Measurements from ENCODE around the gene MTHFD1L. TPM values are rescaled to one million over a fixed set of nuclear protein-coding genes. Genes with fewer than 3 reads are reported as not detected.

Gene MTHFD1L
- total and polyA plus RNA-seq, 4 experiments from 2014 or later: 3.7 to 11.1 (median 8.9) TPM

GRCh38 chr6:150936021-150936555, 70.6 kb downstream of the MTHFD1L start:
- Histone ChIP-seq H3K36me3 (ENCODE audit: insufficient read depth, low read length) (no peaks in the 10 kb centered on the region), H3K4me3 (ENCODE audit: low read length in 2 of 2) (no peak overlapping the region), H3K27me3 (ENCODE audit: insufficient read depth, low read length) (no peaks in the 10 kb centered on the region), H3K27ac (ENCODE audit: low read depth, low read length) (no peak overlapping the region), H3K4me1 (ENCODE audit: insufficient read depth, low read length) (no peaks in the 10 kb centered on the region), H3K9me3 (ENCODE audit: control insufficient read depth in 1 of 2, low read length in 2 of 2) (no peaks in the 10 kb centered on the region)
- ChIA-PET CTCF (ENCODE audit: partially characterized antibody) (no interaction called here), POLR2A (ENCODE audit: partially characterized antibody) (no interaction called here)
- Mint-ChIP-seq H3K36me3 (peaks cover 17 to 44% of the 10 kb centered on the region in 2 donors), H3K4me3 (no peak overlapping the region), H3K27me3 (no peaks in the 10 kb centered on the region), H3K27ac (no peak overlapping the region), H3K4me1 (no peaks in the 10 kb centered on the region), H3K9me3 (no peaks in the 10 kb centered on the region)
- no peak for DNase-seq
- intact Hi-C loops (cut with micrococcal nuclease): no loop called here

GRCh38 chr6:150937132-150937906, 71.8 kb downstream of the MTHFD1L start:
- no peak overlapping the region for H3K27ac Mint-ChIP-seq
- POLR2A ChIA-PET (ENCODE audit: partially characterized antibody): no interaction called here
- H3K36me3 Mint-ChIP-seq: peaks cover 17 to 44% of the 10 kb centered on the region in 2 donors

GRCh38 chr6:150939399-150939798, 73.9 kb downstream of the MTHFD1L start:
- Mint-ChIP-seq H3K27me3 (no peaks in the 10 kb centered on the region), H3K4me3 (no peak overlapping the region), H3K36me3 (peaks cover 15 to 37% of the 10 kb centered on the region in 2 donors), H3K9me3 (no peaks in the 10 kb centered on the region), H3K4me1 (no peaks in the 10 kb centered on the region), H3K27ac (no peak overlapping the region)
- no peaks in the 10 kb centered on the region for H3K4me1 ChIP-seq (ENCODE audit: insufficient read depth, low read length)
- no peak overlapping the region for H3K27ac ChIP-seq (ENCODE audit: low read depth, low read length)
- intact Hi-C loops (cut with micrococcal nuclease): no loop called here
- no peaks in the 10 kb centered on the region for H3K36me3 ChIP-seq (ENCODE audit: insufficient read depth, low read length)
- H3K9me3 ChIP-seq (ENCODE audit: control insufficient read depth in 1 of 2, low read length in 2 of 2): no peaks in the 10 kb centered on the region
- no peaks in the 10 kb centered on the region for H3K27me3 ChIP-seq (ENCODE audit: insufficient read depth, low read length)
- ChIA-PET POLR2A (ENCODE audit: partially characterized antibody) (no interaction called here), CTCF (ENCODE audit: partially characterized antibody) (interaction anchor here (0.9 kb wide), 1 partner anchor 50 kb away, joined by 3 read pairs; no protein-coding TSS in a partner anchor)
- no peak overlapping the region for H3K4me3 ChIP-seq (ENCODE audit: low read length in 2 of 2)
- no peak for DNase-seq

More at GRCh38 chr6:150937132-150937906, 71.8 kb downstream of the MTHFD1L start:
- intact Hi-C loops (cut with micrococcal nuclease): no loop called here
- H3K9me3 ChIP-seq (ENCODE audit: control insufficient read depth in 1 of 2, low read length in 2 of 2): no peaks in the 10 kb centered on the region
- H3K27ac ChIP-seq (ENCODE audit: low read depth, low read length): no peak overlapping the region
- Mint-ChIP-seq H3K4me3 (no peak overlapping the region), H3K9me3 (no peaks in the 10 kb centered on the region), H3K27me3 (no peaks in the 10 kb centered on the region), H3K4me1 (no peaks in the 10 kb centered on the region)
- no peak overlapping the region for H3K4me3 ChIP-seq (ENCODE audit: low read length in 2 of 2)
- H3K4me1 ChIP-seq (ENCODE audit: insufficient read depth, low read length): no peaks in the 10 kb centered on the region
- H3K27me3 ChIP-seq (ENCODE audit: insufficient read depth, low read length): no peaks in the 10 kb centered on the region
- no peaks in the 10 kb centered on the region for H3K36me3 ChIP-seq (ENCODE audit: insufficient read depth, low read length)
- DNase-seq: no peak
- CTCF ChIA-PET (ENCODE audit: partially characterized antibody): interaction anchor here (0.6 kb wide), 1 partner anchor 172 kb away, joined by 4 read pairs; no protein-coding TSS in a partner anchor

GRCh38 chr6:150940941-150941340, 75.4 kb downstream of the MTHFD1L start:
- Histone ChIP-seq H3K36me3 (ENCODE audit: insufficient read depth, low read length) (no peaks in the 10 kb centered on the region), H3K27ac (ENCODE audit: low read depth, low read length) (no peak overlapping the region), H3K27me3 (ENCODE audit: insufficient read depth, low read length) (no peaks in the 10 kb centered on the region), H3K9me3 (ENCODE audit: control insufficient read depth in 1 of 2, low read length in 2 of 2) (no peaks in the 10 kb centered on the region), H3K4me3 (ENCODE audit: low read length in 2 of 2) (no peak overlapping the region), H3K4me1 (ENCODE audit: insufficient read depth, low read length) (no peaks in the 10 kb centered on the region)
- Mint-ChIP-seq H3K36me3 (peaks cover 18 to 34% of the 10 kb centered on the region in 2 donors), H3K27me3 (no peaks in the 10 kb centered on the region), H3K27ac (no peak overlapping the region), H3K4me3 (no peak overlapping the region), H3K9me3 (no peaks in the 10 kb centered on the region), H3K4me1 (no peaks in the 10 kb centered on the region)
- ChIA-PET CTCF (ENCODE audit: partially characterized antibody) (no interaction called here), POLR2A (ENCODE audit: partially characterized antibody) (no interaction called here)
- no peak for DNase-seq
- intact Hi-C loops (cut with micrococcal nuclease): no loop called here

GRCh38 chr6:150949526-150949925, 84.0 kb downstream of the MTHFD1L start:
- no peak overlapping the region for H3K27ac ChIP-seq (ENCODE audit: low read depth, low read length)
- Mint-ChIP-seq H3K27me3 (no peaks in the 10 kb centered on the region), H3K27ac (no peak overlapping the region), H3K4me1 (no peaks in the 10 kb centered on the region), H3K36me3 (peaks cover 35 to 40% of the 10 kb centered on the region in 2 donors), H3K9me3 (no peaks in the 10 kb centered on the region), H3K4me3 (no peak overlapping the region)
- H3K27me3 ChIP-seq (ENCODE audit: insufficient read depth, low read length): no peaks in the 10 kb centered on the region
- H3K9me3 ChIP-seq (ENCODE audit: control insufficient read depth in 1 of 2, low read length in 2 of 2): no peaks in the 10 kb centered on the region
- H3K4me1 ChIP-seq (ENCODE audit: insufficient read depth, low read length): no peaks in the 10 kb centered on the region
- no peak overlapping the region for H3K4me3 ChIP-seq (ENCODE audit: low read length in 2 of 2)
- ChIA-PET CTCF (ENCODE audit: partially characterized antibody) (no interaction called here), POLR2A (ENCODE audit: partially characterized antibody) (no interaction called here)
- DNase-seq: no peak
- H3K36me3 ChIP-seq (ENCODE audit: insufficient read depth, low read length): no peaks in the 10 kb centered on the region
- intact Hi-C loops (cut with micrococcal nuclease): no loop called here

- Histone ChIP-seq H3K36me3 (ENCODE audit: insufficient read depth, low read length) (no peaks in the 10 kb centered on the region), H3K9me3 (ENCODE audit: control insufficient read depth in 1 of 2, low read length in 2 of 2) (no peaks in the 10 kb centered on the region), H3K27me3 (ENCODE audit: insufficient read depth, low read length) (no peaks in the 10 kb centered on the region), H3K4me3 (ENCODE audit: low read length in 2 of 2) (no peak overlapping the region), H3K27ac (ENCODE audit: low read depth, low read length) (no peak overlapping the region), H3K4me1 (ENCODE audit: insufficient read depth, low read length) (no peaks in the 10 kb centered on the region)
- ChIA-PET CTCF (ENCODE audit: partially characterized antibody) (no interaction called here), POLR2A (ENCODE audit: partially characterized antibody) (no interaction called here)
- Mint-ChIP-seq H3K4me1 (no peaks in the 10 kb centered on the region), H3K27me3 (no peaks in the 10 kb centered on the region), H3K9me3 (no peaks in the 10 kb centered on the region), H3K4me3 (no peak overlapping the region), H3K27ac (no peak overlapping the region), H3K36me3 (peaks cover 34 to 53% of the 10 kb centered on the region in 2 donors)
- intact Hi-C loops (cut with micrococcal nuclease): no loop called here
- no peak for DNase-seq
Observed at GRCh38 chr6:150953851-150954250, 88.3 kb downstream of the MTHFD1L start.

- Mint-ChIP-seq H3K27me3 (no peaks in the 10 kb centered on the region), H3K4me1 (no peaks in the 10 kb centered on the region), H3K36me3 (peaks cover 13 to 24% of the 10 kb centered on the region in 2 donors), H3K9me3 (no peaks in the 10 kb centered on the region), H3K27ac (no peak overlapping the region), H3K4me3 (no peak overlapping the region)
- intact Hi-C loops (cut with micrococcal nuclease): no loop called here
- POLR2A ChIA-PET (ENCODE audit: partially characterized antibody): no interaction called here
- Histone ChIP-seq H3K27ac (ENCODE audit: low read depth, low read length) (no peak overlapping the region), H3K4me1 (ENCODE audit: insufficient read depth, low read length) (no peaks in the 10 kb centered on the region), H3K4me3 (ENCODE audit: low read length in 2 of 2) (no peak overlapping the region), H3K36me3 (ENCODE audit: insufficient read depth, low read length) (no peaks in the 10 kb centered on the region), H3K27me3 (ENCODE audit: insufficient read depth, low read length) (no peaks in the 10 kb centered on the region), H3K9me3 (ENCODE audit: control insufficient read depth in 1 of 2, low read length in 2 of 2) (no peaks in the 10 kb centered on the region)
- CTCF ChIA-PET (ENCODE audit: partially characterized antibody): interaction anchor here (1.3 kb wide), 1 partner anchor 56 kb away, joined by 4 read pairs; no protein-coding TSS in a partner anchor
- DNase-seq: no peak
Observed at GRCh38 chr6:150959166-150959565, 93.7 kb downstream of the MTHFD1L start.
